SK-N-SH (cell line): ENCODE results near the gene GALNT16.

Experiments used
- CHD2 ChIP-seq: fragments of 150-350 bp; IDR thresholded peaks from 2 replicates; pipeline ENCODE4 v1.6.1; 2018; ENCODE audit warnings: low read length; ENCODE audit not compliant: partially characterized antibody
- CTCF ChIP-seq: fragments of 200-600 bp; sonication (generic); IDR thresholded peaks from 2 replicates; pipeline ENCODE4 v1.6.1; 2017; ENCODE audit warnings: antibody characterized with exemption, mild to moderate bottlenecking, moderate library complexity
- EP300 ChIP-seq, 2 experiments: IDR thresholded peaks; 2 replicates each; pipeline versions ENCODE4 v1.4.0 to v1.6.1; 2012; ENCODE audit warnings: borderline replicate concordance in 1 of 2, low read depth in 1 of 2, low read length in 1 of 2
- FOXM1 ChIP-seq: IDR thresholded peaks from 2 replicates; pipeline ENCODE4 v1.4.0; 2012; ENCODE audit warnings: low read depth, mild to moderate bottlenecking
- JUND ChIP-seq: IDR thresholded peaks from 2 replicates; pipeline ENCODE4 v1.4.0; 2012
- NRF1 ChIP-seq: IDR thresholded peaks from 2 replicates; pipeline ENCODE4 v1.6.1; 2012; ENCODE audit warnings: low read depth, mild to moderate bottlenecking, low read length
- POLR2AphosphoS5 ChIP-seq: IDR thresholded peaks from 2 replicates; pipeline ENCODE4 v1.6.1; 2012; ENCODE audit warnings: low read depth, low read length

GRCh38 chr14:69354383-69355153 is 94.6 kb downstream of the GALNT16 start:
- no peak for TF ChIP-seq CTCF
- TF ChIP-seq JUND: no peak
- no peak for TF ChIP-seq CHD2
- no peak for TF ChIP-seq NRF1
- no peak for TF ChIP-seq EP300 (IDR thresholded peaks at IDR 0.05; ENCODE audit: borderline replicate concordance in 1 of 2, low read depth in 1 of 2, low read length in 1 of 2)
- TF ChIP-seq POLR2AphosphoS5: no peak
- TF ChIP-seq FOXM1: no peak
